GM12878 (cell line): ENCODE data around the gene MGMT. TPM values are rescaled to one million over a fixed set of nuclear protein-coding genes. Genes with fewer than 3 reads are reported as not detected.

Source experiments
- ATAC-seq: fragments of 200-7000 bp; cut with Tn5 transposase; 3 replicates; pipeline ENCODE4 v1.9.1; 2020; ENCODE audit warnings: mild to moderate bottlenecking, moderate library complexity
- BruUV-seq: library from RNA; stranded (reverse); fragments of 400-500 nt; replicated peaks from 2 replicates; lab custom pipeline; 2021; lab: Mats Ljungman, UMichigan
- CTCF ChIA-PET: fragments of 300-600 bp; sonication (Branson Sonifier 250); formaldehyde crosslinking; extraction: SDS; loops from one replicate; lab custom pipeline; 2021; ENCODE audit warnings: inconsistent platforms; lab: Yijun Ruan, JAX
- POLR2A ChIA-PET: fragments of 350-600 bp; formaldehyde crosslinking; extraction: SDS; loops from one replicate; lab custom pipeline; 2021; ENCODE audit warnings: inconsistent platforms; lab: Charles Lee
- RAD21 ChIA-PET: fragments of 300-600 bp; sonication (Branson Sonifier 250); formaldehyde crosslinking; loops from one replicate; lab custom pipeline; 2023; ENCODE audit warnings: antibody characterized with exemption; ENCODE audit not compliant: unreplicated experiment; lab: Charles Lee
- SMC1A ChIA-PET: fragments of 300-600 bp; sonication (Branson Sonifier 250); formaldehyde crosslinking; loops from one replicate; lab custom pipeline; 2023; ENCODE audit not compliant: unreplicated experiment, uncharacterized antibody; lab: Charles Lee
- DNase-seq: peaks from one replicate; pipeline ENCODE4 v3.0.0-alpha.2; 2011; ENCODE audit warnings: low read depth, low spot score
- FAIRE-seq: peaks from 3 replicates; lab custom pipeline; 2011; peaks lifted over from hg19 to GRCh38; lab: Jason Lieb, UNC
- H2AFZ ChIP-seq: 2 replicates; pipeline ENCODE4 v1.6.0; 2011; ENCODE audit warnings: low read depth, low read length, control low read depth; ENCODE audit not compliant: control insufficient read depth
- H3K27ac ChIP-seq: 2 replicates; pipeline ENCODE4 v1.5.1; 2011; ENCODE audit warnings: control low read depth; ENCODE audit not compliant: control insufficient read depth, insufficient read depth
- H3K27me3 ChIP-seq, 2 experiments: replicated peaks in 1 of 2; 2 replicates each; pipeline versions ENCODE4 v1.6.0 to v1.6.1; 2011; ENCODE audit warnings: low read length in 1 of 2; ENCODE audit not compliant: control insufficient read depth in 2 of 2, insufficient read depth in 2 of 2
- H3K36me3 ChIP-seq, 2 experiments: 2 replicates each; pipeline ENCODE4 v1.5.1; 2011; ENCODE audit warnings: low read length in 1 of 2; ENCODE audit not compliant: control insufficient read depth in 2 of 2, insufficient read depth in 2 of 2
- H3K4me1 ChIP-seq: 2 replicates; pipeline ENCODE4 v1.6.1; 2011; ENCODE audit warnings: mild to moderate bottlenecking, low read length, moderate library complexity, mixed read lengths; ENCODE audit not compliant: control insufficient read depth, insufficient read depth
- H3K4me2 ChIP-seq: 2 replicates; pipeline ENCODE4 v1.6.0; 2011; ENCODE audit warnings: control low read depth; ENCODE audit not compliant: control insufficient read depth, insufficient read depth
- H3K4me3 ChIP-seq: fragments of 200-600 bp; sonication (generic); 2 replicates; pipeline ENCODE4 v1.5.1; 2016
- H3K79me2 ChIP-seq: 2 replicates; pipeline ENCODE4 v1.6.0; 2011; ENCODE audit warnings: low read length; ENCODE audit not compliant: control insufficient read depth, insufficient read depth
- H3K9ac ChIP-seq: 2 replicates; pipeline ENCODE4 v1.8.0; 2011; ENCODE audit warnings: low read length, control low read depth, mixed read lengths; ENCODE audit not compliant: control insufficient read depth, insufficient read depth
- H3K9me3 ChIP-seq: replicated peaks from 3 replicates; pipeline ENCODE4 v1.5.1; 2011; ENCODE audit warnings: mild to moderate bottlenecking, low read length; ENCODE audit not compliant: control insufficient read depth, insufficient read depth
- H4K20me1 ChIP-seq: 2 replicates; pipeline ENCODE4 v1.6.0; 2011; ENCODE audit not compliant: control insufficient read depth, insufficient read depth
- ASH2L ChIP-seq: fragments of 300-600, 200-600 bp; sonication (generic); IDR thresholded peaks from 2 replicates; pipeline ENCODE4 v1.6.1; 2017; ENCODE audit warnings: low read depth, mild to moderate bottlenecking, borderline replicate concordance
- CTCF ChIP-seq, 3 experiments: IDR thresholded peaks in 2 of 3; conservative IDR thresholded peaks in 1 of 3; 2 replicates each; pipeline ENCODE4 v1.5.1; 2011; ENCODE audit warnings: low read depth in 3 of 3, low read length in 3 of 3, mild to moderate bottlenecking in 3 of 3, control low read depth in 2 of 3, moderate library complexity in 2 of 3, inconsistent platforms in 1 of 3, mixed read lengths in 1 of 3; ENCODE audit not compliant: control insufficient read depth in 2 of 3, insufficient read depth in 1 of 3; ENCODE audit errors: extremely low read depth in 1 of 3
- ETV6 ChIP-seq, 2 experiments: fragments of 450-650 bp in 1 of 2; IDR thresholded peaks in 1 of 2; conservative IDR thresholded peaks in 1 of 2; 2 replicates each; pipeline ENCODE4 v1.6.1; 2014; ENCODE audit warnings: antibody characterized with exemption in 1 of 2, borderline replicate concordance in 1 of 2, low read depth in 1 of 2, mild to moderate bottlenecking in 1 of 2, moderate library complexity in 1 of 2
- NR2C2 ChIP-seq: IDR thresholded peaks from 2 replicates; pipeline ENCODE4 v1.6.1; 2011; ENCODE audit warnings: borderline replicate concordance, low read depth; ENCODE audit not compliant: control insufficient read depth, insufficient read length
- POLR2A ChIP-seq: IDR thresholded peaks from 2 replicates; pipeline ENCODE4 v1.6.1; 2011; ENCODE audit warnings: low read depth, mild to moderate bottlenecking, low read length
- PRDM15 ChIP-seq: fragments of 450-650 bp; formaldehyde crosslinking; IDR thresholded peaks from 2 replicates; pipeline ENCODE4 v1.4.0; 2020; ENCODE audit warnings: mild to moderate bottlenecking, moderate library complexity
- RELB ChIP-seq: fragments of 450-650 bp; IDR thresholded peaks from 2 replicates; pipeline ENCODE4 v1.6.1; 2017; ENCODE audit warnings: low read depth, mild to moderate bottlenecking, moderate library complexity
- ZBTB4 ChIP-seq: fragments of 450-650 bp; formaldehyde crosslinking; IDR thresholded peaks from 2 replicates; pipeline ENCODE4 v1.4.0; 2022; ENCODE audit warnings: mild to moderate bottlenecking, moderate library complexity
- WGBS: methylation state at CpG from one replicate; pipeline ENCODE4 v1.1.6; 2016; ENCODE audit warnings: low lambda C conversion rate; ENCODE audit not compliant: insufficient replicate concordance, insufficient coverage; ENCODE audit errors: missing lambda C conversion rate; 5-methylcytosine and 5-hydroxymethylcytosine counted together
- in situ Hi-C: fragments of 300-500 bp; cut with MboI; formaldehyde crosslinking; loops from 9 replicates; pipeline ENCODE4 v1.14.3; 2018; ENCODE audit warnings: mixed read lengths
- intact Hi-C: fragments of 100-400 bp; cut with micrococcal nuclease; formaldehyde crosslinking; loops from one replicate; pipeline ENCODE4 v1.14.2; 2022; ENCODE audit not compliant: unreplicated experiment
- polyA plus RNA-seq, 11 experiments: library from polyadenylated mRNA; depleted of rRNA in 4 of 11; unstranded in 6 of 11; stranded (reverse) in 5 of 11; fragments of >200 nt; fragmentation: Nextera tagmentation in 4 of 11; fragmentation: Illumina TruSeq in 1 of 11; extraction: Ambion mirVana in 4 of 11; extraction: Trizol in 1 of 11; gene quantifications; 1 replicate in 1 of 11; 2 replicates in 10 of 11; pipeline versions ENCODE4 v1.2.1 to v1.2.3, GENCODE V29; 2011 to 2016; ENCODE audit warnings: inconsistent platforms in 2 of 11, missing spikeins in 2 of 11, low read depth in 1 of 11
- total RNA-seq, 4 experiments: library from RNA; depleted of rRNA in 3 of 4; stranded (reverse); fragments of >200 nt in 3 of 4; fragmentation: Illumina TruSeq in 1 of 4; extraction: Trizol in 1 of 4; gene quantifications; 2 replicates each; pipeline versions ENCODE4 v1.2.1 to v1.2.3, GENCODE V29; 2013 to 2021

MGMT gene
- total and polyA plus RNA-seq, 10 of the 15 experiments (the other 5 are each of a cell fraction or from before 2014, with no cell fraction given): 0.16 to 24.2 (median 13.3) TPM

GRCh38 chr10:129541748-129542487, 74.9 kb downstream of the MGMT start (continued):
- no peak for TF ChIP-seq CTCF (IDR thresholded peaks at IDR 0.05 in 2 of 3, conservative IDR thresholded peaks at IDR 0.05 in 1 of 3; ENCODE audit: control insufficient read depth in 2 of 3, extremely low read depth in 1 of 3, insufficient read depth in 1 of 3, low read depth in 3 of 3, low read length in 3 of 3)
- no peak for TF ChIP-seq ETV6 (conservative IDR thresholded peaks at IDR 0.05 in 1 of 2, IDR thresholded peaks at IDR 0.05 in 1 of 2; ENCODE audit: borderline replicate concordance in 1 of 2, low read depth in 1 of 2)
- no peak for TF ChIP-seq RELB
- TF ChIP-seq ASH2L: no peak

GRCh38 chr10:129542589-129542988, 75.5 kb downstream of the MGMT start:
- WGBS: 91% methylated on average over 10 of the region's 10 CpGs
- POLR2A ChIA-PET: no interaction called here
- no TSS peak for BruUV-seq
- intact Hi-C loops (no loop called here), in situ Hi-C loops (no loop called here)
- H3K4me3 ChIP-seq: no peak overlapping the region
- FAIRE-seq (no peak), ATAC-seq (no peak), DNase-seq (no peak)
- H3K4me2 ChIP-seq: no peak overlapping the region
- no peaks in the 10 kb centered on the region for H3K36me3 ChIP-seq
- H4K20me1 ChIP-seq: no peaks in the 10 kb centered on the region
- H3K9ac ChIP-seq: no peak overlapping the region
- CTCF ChIA-PET: no interaction called here
- no peak overlapping the region for H3K27ac ChIP-seq
- SMC1A ChIA-PET: no interaction called here
- no peaks in the 10 kb centered on the region for H3K9me3 ChIP-seq
- no peak overlapping the region for H2AFZ ChIP-seq
- H3K79me2 ChIP-seq: no peaks in the 10 kb centered on the region
- no peaks in the 10 kb centered on the region for H3K4me1 ChIP-seq
- no peaks in the 10 kb centered on the region for H3K27me3 ChIP-seq
- RAD21 ChIA-PET: no interaction called here
- TF ChIP-seq PRDM15 (CRISPR knock-in tag) (no peak), ASH2L (no peak), POLR2A (no peak), ZBTB4 (CRISPR knock-in tag) (no peak), NR2C2 (no peak)
